ENCODE results near the gene SYAP1. TPM values are rescaled to one million over a fixed set of nuclear protein-coding genes. Genes with fewer than 3 reads are reported as not detected.
"Not testable (repeated sequence)": the region's sequence is repeated elsewhere in the genome, so short reads cannot be mapped to it uniquely, and the experiment has no call there.

Gene SYAP1
- polyA plus RNA-seq, 5 donors, result 18.7 to 23.4 (median 21.8) TPM

- not testable (repeated sequence) for DNase-seq
Measured at GRCh38 chrX:16716451-16716850, 3.0 kb upstream of the SYAP1 start.

- no peak for DNase-seq
Measured at GRCh38 chrX:16718824-16719333, 533 bp upstream of the SYAP1 start.

GRCh38 chrX:16722481-16722880 is 3.1 kb downstream of the SYAP1 start:
- DNase-seq, result no peak

GRCh38 chrX:16725072-16725471 is 5.7 kb downstream of the SYAP1 start:
- no peak for DNase-seq

GRCh38 chrX:16726347-16726988 is 7.1 kb downstream of the SYAP1 start:
- not testable (repeated sequence) for DNase-seq

GRCh38 chrX:16727637-16728036 is 8.2 kb downstream of the SYAP1 start:
- no peak for DNase-seq

GRCh38 chrX:16730450-16730849 is 11.0 kb downstream of the SYAP1 start:
- DNase-seq, result no peak

- DNase-seq, result no peak
Measured at GRCh38 chrX:16733013-16733412, 13.6 kb downstream of the SYAP1 start.

GRCh38 chrX:16737024-16737423 is 17.6 kb downstream of the SYAP1 start:
- DNase-seq, result no peak

- DNase-seq, result no peak
Measured at GRCh38 chrX:16739574-16739973, 20.2 kb downstream of the SYAP1 start.

- no peak for DNase-seq
Measured at GRCh38 chrX:16743604-16744325, 24.4 kb downstream of the SYAP1 start.

- DNase-seq, result no peak
Measured at GRCh38 chrX:16745102-16745501, 25.7 kb downstream of the SYAP1 start.

- no peak for DNase-seq
Measured at GRCh38 chrX:16745659-16746058, 26.2 kb downstream of the SYAP1 start.

GRCh38 chrX:16748425-16748824 is 29.0 kb downstream of the SYAP1 start:
- DNase-seq, result no peak

- DNase-seq, result no peak
Measured at GRCh38 chrX:16750136-16750535, 30.7 kb downstream of the SYAP1 start.

- DNase-seq, result no peak
Measured at GRCh38 chrX:16754019-16754418, 34.6 kb downstream of the SYAP1 start.

GRCh38 chrX:16756724-16757123 is 37.3 kb downstream of the SYAP1 start:
- no peak for DNase-seq

- DNase-seq, result not testable (repeated sequence)
Measured at GRCh38 chrX:16761500-16761899, 42.1 kb downstream of the SYAP1 start.

GRCh38 chrX:16762579-16762978 is 43.2 kb downstream of the SYAP1 start:
- no peak for DNase-seq

GRCh38 chrX:16765594-16765993 is 46.2 kb downstream of the SYAP1 start:
- DNase-seq, result no peak

GRCh38 chrX:16770970-16771482 is 51.6 kb downstream of the SYAP1 start:
- DNase-seq, result no peak

GRCh38 chrX:16771483-16772398 is 52.3 kb downstream of the SYAP1 start:
- DNase-seq, result no peak

All from right lung (tissue), 5 donors.